Panc1 (cell line): Measurements from ENCODE around the gene WNT3A. TPM values are rescaled to one million over a fixed set of nuclear protein-coding genes. Genes with fewer than 3 reads are reported as not detected.

Experiments used
- ATAC-seq: fragments of 200-7000 bp; cut with Tn5 transposase; 2 replicates; pipeline ENCODE4 v1.9.1; 2020; ENCODE audit warnings: mild to moderate bottlenecking, moderate library complexity
- BruUV-seq: library from RNA; stranded (reverse); fragments of 400-500 nt; replicated peaks from 2 replicates; lab custom pipeline; 2021; lab: Mats Ljungman, UMichigan
- CTCF ChIA-PET: fragments of 300-600 bp; sonication (Branson Sonifier 250); formaldehyde crosslinking; loops from one replicate; lab custom pipeline; 2022; ENCODE audit warnings: antibody characterized with exemption; lab: Charles Lee
- POLR2A ChIA-PET: fragments of 300-600 bp; sonication (Branson Sonifier 250); formaldehyde crosslinking; loops from one replicate; lab custom pipeline; 2022; ENCODE audit warnings: antibody characterized with exemption; lab: Charles Lee
- DNase-seq: peaks from one replicate; pipeline ENCODE4 v3.0.0-alpha.2; 2010; ENCODE audit warnings: low read depth, low spot score
- H3K27ac ChIP-seq: 2 replicates; pipeline ENCODE4 v1.5.1; 2011; ENCODE audit warnings: mild to moderate bottlenecking, low read length, inconsistent platforms
- H3K27me3 ChIP-seq: fragments of 200-500 bp; sonication (Bioruptor generic); 2 replicates; pipeline ENCODE4 v1.6.0; 2014; ENCODE audit warnings: low read length, inconsistent platforms; ENCODE audit not compliant: control insufficient read depth, insufficient read depth
- H3K36me3 ChIP-seq: fragments of 200-500 bp; sonication (Bioruptor generic); 2 replicates; pipeline ENCODE4 v1.5.1; 2014; ENCODE audit warnings: inconsistent platforms, mild to moderate bottlenecking, low read length, moderate library complexity; ENCODE audit not compliant: control insufficient read depth, insufficient read depth
- H3K4me1 ChIP-seq: 2 replicates; pipeline ENCODE4 v1.5.1; 2011; ENCODE audit warnings: inconsistent platforms, mild to moderate bottlenecking, low read length, moderate library complexity; ENCODE audit not compliant: control insufficient read depth, insufficient read depth
- H3K4me3 ChIP-seq, 2 experiments: 2 replicates each; pipeline ENCODE4 v1.5.1; 2011 to 2012; ENCODE audit warnings: low read depth in 2 of 2, low read length in 2 of 2, mild to moderate bottlenecking in 2 of 2, inconsistent platforms in 1 of 2, moderate library complexity in 1 of 2
- H3K9me3 ChIP-seq: fragments of 200-500 bp; sonication (Bioruptor generic); 2 replicates; pipeline ENCODE4 v1.5.1; 2014; ENCODE audit warnings: low read depth, mild to moderate bottlenecking, inconsistent platforms, low read length, moderate library complexity; ENCODE audit not compliant: control insufficient read depth, insufficient read depth
- CTCF ChIP-seq: fragments of 450-650 bp; IDR thresholded peaks from 2 replicates; pipeline ENCODE4 v1.5.1; 2017; ENCODE audit warnings: mild to moderate bottlenecking
- POLR2AphosphoS5 ChIP-seq: IDR thresholded peaks from 2 replicates; pipeline ENCODE4 v1.6.1; 2012; ENCODE audit warnings: mild to moderate bottlenecking, low read depth, low read length, moderate library complexity
- REST ChIP-seq, 2 experiments: IDR thresholded peaks; 2 replicates each; pipeline ENCODE4 v1.6.1; 2011 to 2012; ENCODE audit warnings: low read depth in 2 of 2, control low read depth in 1 of 2, low read length in 1 of 2, mild to moderate bottlenecking in 1 of 2, moderate library complexity in 1 of 2; ENCODE audit not compliant: insufficient read depth in 1 of 2
- SIN3A ChIP-seq: IDR thresholded peaks from 2 replicates; pipeline ENCODE4 v1.6.1; 2012; ENCODE audit warnings: low read depth, mild to moderate bottlenecking, low read length, moderate library complexity, borderline replicate concordance; ENCODE audit not compliant: insufficient read depth
- TCF7L2 ChIP-seq: IDR thresholded peaks from 2 replicates; pipeline ENCODE4 v1.6.1; 2011; ENCODE audit warnings: mild to moderate bottlenecking, low read depth, low read length, inconsistent platforms
- in situ Hi-C: cut with HindIII; loops from 2 replicates; pipeline ENCODE4 v1.10.0; 2016; ENCODE audit warnings: low sequenced_read_pairs, low pct_unique_long_range_greater_than_20kb
- intact Hi-C: fragments of 100-400 bp; cut with micrococcal nuclease; formaldehyde crosslinking; loops from one replicate; pipeline ENCODE4 v1.10.0; 2022; ENCODE audit not compliant: unreplicated experiment
- total RNA-seq: library from RNA; stranded (reverse); gene quantifications from one replicate; pipeline ENCODE4 v1.2.1, GENCODE V29; 2021; ENCODE audit not compliant: unreplicated experiment

The WNT3A gene
- total RNA-seq, 1 experiment from 2014 or later = not detected

- intact Hi-C loops (no loop called here), in situ Hi-C loops (no loop called here)
- H3K4me1 ChIP-seq = peaks cover 3% of the 10 kb centered on the region; the same call in 1 of the 2 replicates
- H3K9me3 ChIP-seq = no peaks in the 10 kb centered on the region
- no peak overlapping the region for H3K27ac ChIP-seq
- no peak overlapping the region for H3K4me3 ChIP-seq
- CTCF ChIA-PET = no interaction called here
- POLR2A ChIA-PET = interaction anchor here (0.6 kb wide), 1 partner anchor 678 kb away, joined by 3 read pairs; no protein-coding TSS in a partner anchor
- H3K36me3 ChIP-seq = no peaks in the 10 kb centered on the region
- no peak for ATAC-seq
- TF ChIP-seq TCF7L2 = no peak
- no peak for TF ChIP-seq SIN3A
- TF ChIP-seq CTCF = no peak
- no peak for TF ChIP-seq REST (IDR thresholded peaks at IDR 0.05; ENCODE audit: insufficient read depth in 1 of 2, low read depth in 2 of 2, low read length in 1 of 2)
- no peak for TF ChIP-seq POLR2AphosphoS5
- no peaks in the 10 kb centered on the region; the same call in 1 of the 2 replicates for H3K27me3 ChIP-seq
- no peak for DNase-seq
- BruUV-seq = no TSS peak
These were observed 54.8 kb downstream of the WNT3A start for GRCh38 chr1:228061411-228062084.

- POLR2A ChIA-PET = interaction anchor here (0.6 kb wide), 1 partner anchor 677 kb away, joined by 3 read pairs; no protein-coding TSS in a partner anchor
- Histone ChIP-seq H3K36me3 (no peaks in the 10 kb centered on the region), H3K4me1 (peaks cover 3% of the 10 kb centered on the region; the same call in 1 of the 2 replicates), H3K4me3 (no peak overlapping the region), H3K27ac (no peak overlapping the region), H3K9me3 (no peaks in the 10 kb centered on the region), H3K27me3 (no peaks in the 10 kb centered on the region)
- CTCF ChIA-PET = interaction anchor here (0.5 kb wide), 1 partner anchor 63 kb away, joined by 7 read pairs; no protein-coding TSS in a partner anchor
- no peak for TF ChIP-seq CTCF
- TF ChIP-seq REST (IDR thresholded peaks at IDR 0.05; ENCODE audit: insufficient read depth in 1 of 2, low read depth in 2 of 2, low read length in 1 of 2) = no peak
- TF ChIP-seq TCF7L2 = no peak
- no peak for TF ChIP-seq POLR2AphosphoS5
- intact Hi-C loops = no loop called here
- ATAC-seq (no peak), DNase-seq (no peak)
- in situ Hi-C loops = no loop called here
- BruUV-seq = no TSS peak
These were observed 55.4 kb downstream of the WNT3A start for GRCh38 chr1:228062085-228062791.
